Fibroblast of the aortic adventitia (primary cell): ENCODE results near the gene DOCK1. TPM values are rescaled to one million over a fixed set of nuclear protein-coding genes. Genes with fewer than 3 reads are reported as not detected.
"Not testable (repeated sequence)": the region's sequence is repeated elsewhere in the genome, so short reads cannot be mapped to it uniquely, and the experiment has no call there.

ENCODE experiments used
- DNase-seq: peaks from one replicate; pipeline ENCODE4 v3.0.0-alpha.2; 2010; ENCODE audit warnings: low read depth
- H3K4me3 ChIP-seq: 2 replicates; pipeline ENCODE4 v1.5.1; 2011; ENCODE audit warnings: low read depth, mild to moderate bottlenecking, control low read depth, low read length, moderate library complexity
- total RNA-seq: library from RNA; depleted of rRNA; stranded (reverse); fragments of >200 nt; gene quantifications from 2 replicates; pipeline ENCODE4 v1.2.3, GENCODE V29; 2012; ENCODE audit warnings: low replicate concordance
- TF ChIP-seq, protein P1 (sequence below): IDR thresholded peaks from 2 replicates; pipeline ENCODE4 v1.5.1; 2011; ENCODE audit warnings: mild to moderate bottlenecking, low read length, control low read depth, inconsistent platforms; ENCODE audit not compliant: insufficient read depth

The DOCK1 gene
- total RNA-seq, 1 donor, result 75.2 TPM

- no peak for DNase-seq
- TF ChIP-seq, protein P1, sequence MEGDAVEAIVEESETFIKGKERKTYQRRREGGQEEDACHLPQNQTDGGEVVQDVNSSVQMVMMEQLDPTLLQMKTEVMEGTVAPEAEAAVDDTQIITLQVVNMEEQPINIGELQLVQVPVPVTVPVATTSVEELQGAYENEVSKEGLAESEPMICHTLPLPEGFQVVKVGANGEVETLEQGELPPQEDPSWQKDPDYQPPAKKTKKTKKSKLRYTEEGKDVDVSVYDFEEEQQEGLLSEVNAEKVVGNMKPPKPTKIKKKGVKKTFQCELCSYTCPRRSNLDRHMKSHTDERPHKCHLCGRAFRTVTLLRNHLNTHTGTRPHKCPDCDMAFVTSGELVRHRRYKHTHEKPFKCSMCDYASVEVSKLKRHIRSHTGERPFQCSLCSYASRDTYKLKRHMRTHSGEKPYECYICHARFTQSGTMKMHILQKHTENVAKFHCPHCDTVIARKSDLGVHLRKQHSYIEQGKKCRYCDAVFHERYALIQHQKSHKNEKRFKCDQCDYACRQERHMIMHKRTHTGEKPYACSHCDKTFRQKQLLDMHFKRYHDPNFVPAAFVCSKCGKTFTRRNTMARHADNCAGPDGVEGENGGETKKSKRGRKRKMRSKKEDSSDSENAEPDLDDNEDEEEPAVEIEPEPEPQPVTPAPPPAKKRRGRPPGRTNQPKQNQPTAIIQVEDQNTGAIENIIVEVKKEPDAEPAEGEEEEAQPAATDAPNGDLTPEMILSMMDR, result no peak
These were observed 12.7 kb upstream of the DOCK1 start for GRCh38 chr10:126892226-126893175.

DNA sequence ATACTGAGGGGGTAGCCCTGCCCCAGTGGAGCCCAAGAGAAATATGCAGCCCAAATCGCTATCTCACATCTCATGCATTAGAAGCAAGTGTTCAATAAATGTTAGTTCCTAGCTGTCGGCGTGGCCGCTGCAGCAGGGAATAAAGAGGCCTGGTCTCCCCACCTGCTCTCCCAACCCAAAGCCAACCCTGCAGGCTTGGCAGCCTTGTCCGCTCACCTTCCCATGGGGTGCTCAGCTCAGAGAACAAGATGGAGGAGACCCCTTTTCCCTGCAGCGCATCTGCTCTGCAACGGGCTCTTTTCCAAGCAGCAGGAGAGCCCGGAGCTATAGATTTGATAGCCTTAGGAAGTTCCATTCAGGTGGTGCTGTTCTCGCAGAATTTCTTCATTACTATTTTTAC is 12.0 kb upstream of the DOCK1 start:
- H3K4me3 ChIP-seq, result no peak overlapping the region
- TF ChIP-seq, protein P1, result no peak
- no peak for DNase-seq

More at GRCh38 chr10:126892226-126893175, 12.7 kb upstream of the DOCK1 start:
- H3K4me3 ChIP-seq, result no peak overlapping the region

GRCh38 chr10:126893841-126894240 is 11.4 kb upstream of the DOCK1 start:
- no peak for DNase-seq
- TF ChIP-seq, protein P1, result no peak
- no peak overlapping the region for H3K4me3 ChIP-seq

DNA sequence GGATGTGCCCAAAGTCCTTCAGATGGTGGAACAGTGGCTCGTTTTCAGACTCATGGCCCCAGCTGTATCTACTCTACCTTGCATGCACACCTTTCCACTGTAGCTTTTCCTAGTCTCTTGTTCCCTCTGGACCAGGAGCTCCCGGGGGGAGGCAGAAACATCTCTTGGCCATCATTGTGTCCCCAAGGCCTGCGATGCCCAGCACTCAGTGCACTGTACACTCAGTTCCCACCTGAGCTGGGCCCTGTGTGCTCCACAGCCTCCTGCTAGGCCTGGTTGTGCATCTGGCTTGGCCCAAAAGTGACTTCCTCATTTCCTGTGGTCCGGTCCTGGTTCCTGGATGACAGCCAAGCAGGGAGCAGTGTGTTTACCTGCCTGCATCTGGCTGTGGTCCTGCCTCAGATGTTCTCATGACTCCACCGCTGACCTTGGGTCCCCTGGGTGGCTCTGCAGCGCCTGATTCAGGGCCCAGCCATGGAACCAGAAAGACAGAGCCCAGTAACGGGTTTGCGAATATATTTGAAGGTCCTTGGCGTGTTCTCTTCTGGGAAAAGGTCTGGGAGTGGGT is 9.9 kb upstream of the DOCK1 start:
- DNase-seq, result no peak
- TF ChIP-seq, protein P1, result no peak
- H3K4me3 ChIP-seq, result no peak overlapping the region

DNA sequence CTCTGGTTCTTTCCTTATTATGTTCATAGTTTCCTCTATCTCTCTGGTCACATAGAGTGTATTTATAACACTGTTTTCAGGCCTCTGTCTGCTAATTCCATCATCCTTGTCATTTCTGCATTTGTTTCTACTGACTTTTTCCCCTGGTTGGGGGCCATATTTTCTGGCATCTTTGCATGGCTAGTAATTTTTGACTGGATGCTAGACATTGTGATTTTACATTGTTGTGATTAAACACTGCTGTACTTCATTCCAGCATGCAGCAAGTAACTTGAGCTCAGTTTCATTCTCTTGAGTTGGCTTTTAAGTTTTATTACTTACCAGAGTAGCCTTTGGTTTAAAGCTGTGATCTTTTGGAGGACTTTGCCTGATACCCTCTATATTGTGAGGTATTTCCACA is 6.8 kb upstream of the DOCK1 start:
- DNase-seq, result no peak
- TF ChIP-seq, protein P1, result no peak
- no peak overlapping the region for H3K4me3 ChIP-seq

DNA sequence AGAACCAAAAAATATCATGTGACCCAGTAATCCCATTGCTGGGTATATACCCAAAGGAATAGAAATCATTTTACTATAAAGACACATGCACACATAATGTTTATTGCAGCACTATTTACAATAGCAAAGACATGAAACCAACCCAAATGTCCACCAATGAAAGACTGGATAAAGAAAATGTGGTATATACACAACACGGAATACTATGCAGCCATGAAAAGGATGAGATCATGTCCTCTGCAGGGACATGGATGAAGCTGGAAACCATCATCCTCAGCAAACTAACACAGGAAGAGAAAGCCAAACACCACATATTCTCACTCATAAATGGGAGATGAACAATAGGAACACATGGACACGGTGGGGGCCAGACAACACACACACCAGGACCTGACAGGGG is 5.7 kb upstream of the DOCK1 start:
- H3K4me3 ChIP-seq, result not testable (repeated sequence)

GRCh38 chr10:126902157-126902556 is 3.1 kb upstream of the DOCK1 start:
- peak; percentile 64 for DNase-seq
- TF ChIP-seq, protein P1, result peak; percentile 46
- no peak overlapping the region for H3K4me3 ChIP-seq

More for the DNA sequence above, 5.7 kb upstream of the DOCK1 start:
- DNase-seq, result not testable (repeated sequence)
